Sigmoid colon (tissue), 4 donors: ENCODE measurements around the gene CACNA1E.

Experiments used
- CTCF ChIP-seq, 4 experiments: fragments of 450-650 bp in 3 of 4; fragments of 200-600 bp in 1 of 4; IDR thresholded peaks; one replicate each; pipeline ENCODE4 v1.5.1; 2016 to 2019; ENCODE audit warnings: antibody characterized with exemption in 4 of 4, mild to moderate bottlenecking in 3 of 4, moderate library complexity in 2 of 4
- POLR2A ChIP-seq, 2 donors: fragments of 450-650 bp; IDR thresholded peaks; one replicate each; pipeline ENCODE4 v1.6.1; 2016; ENCODE audit warnings: antibody characterized with exemption in 2 of 2, mild to moderate bottlenecking in 2 of 2, moderate library complexity in 2 of 2
- POLR2AphosphoS5 ChIP-seq, 4 donors: sonication (generic); formaldehyde crosslinking; IDR thresholded peaks; one replicate each; pipeline ENCODE4 v1.6.1; 2017; ENCODE audit warnings: antibody characterized with exemption in 4 of 4

DNA sequence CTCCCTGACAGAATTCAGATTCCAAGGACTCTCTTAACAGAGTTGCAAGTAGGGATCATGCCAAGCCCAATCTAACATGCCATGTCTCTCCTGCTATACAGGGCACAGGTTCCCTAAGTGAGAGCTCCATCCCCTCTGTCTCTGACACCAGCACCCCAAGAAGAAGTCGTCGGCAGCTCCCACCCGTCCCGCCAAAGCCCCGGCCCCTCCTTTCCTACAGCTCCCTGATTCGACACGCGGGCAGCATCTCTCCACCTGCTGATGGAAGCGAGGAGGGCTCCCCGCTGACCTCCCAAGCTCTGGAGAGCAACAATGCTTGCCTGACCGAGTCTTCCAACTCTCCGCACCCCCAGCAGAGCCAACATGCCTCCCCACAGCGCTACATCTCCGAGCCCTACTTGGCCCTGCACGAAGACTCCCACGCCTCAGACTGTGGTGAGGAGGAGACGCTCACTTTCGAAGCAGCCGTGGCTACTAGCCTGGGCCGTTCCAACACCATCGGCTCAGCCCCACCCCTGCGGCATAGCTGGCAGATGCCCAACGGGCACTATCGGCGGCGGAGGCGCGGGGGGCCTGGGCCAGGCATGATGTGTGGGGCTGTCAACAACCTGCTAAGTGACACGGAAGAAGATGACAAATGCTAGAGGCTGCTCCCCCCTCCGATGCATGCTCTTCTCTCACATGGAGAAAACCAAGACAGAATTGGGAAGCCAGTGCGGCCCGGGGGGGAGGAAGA is 315.0 kb downstream of the CACNA1E start:
- TF ChIP-seq CTCF (IDR thresholded peaks at IDR 0.05) = no peak
- no peak for TF ChIP-seq POLR2AphosphoS5 (IDR thresholded peaks at IDR 0.05)
- TF ChIP-seq POLR2A (IDR thresholded peaks at IDR 0.05) = no peak
